Measurements from ENCODE around the gene RORB. TPM values are rescaled to one million over a fixed set of nuclear protein-coding genes. Genes with fewer than 3 reads are reported as not detected.
"Not testable (repeated sequence)": the region's sequence is repeated elsewhere in the genome, so short reads cannot be mapped to it uniquely, and the experiment has no call there.

Gene RORB
- total RNA-seq, 4 donors from 2014 or later, result 0.13 to 1.5 (median 0.50) TPM

- Histone ChIP-seq H3K4me1 (no peaks in the 10 kb centered on the region), H3K27ac (no peak overlapping the region), H3K27me3 (no peaks in the 10 kb centered on the region), H3K9me3 (no peaks in the 10 kb centered on the region), H3K36me3 (no peaks in the 10 kb centered on the region), H3K4me3 (no peak overlapping the region)
- intact Hi-C loops (cut with DNase I), result no loop called here
- 53 to 62% methylated on average over 2 of the region's 2 CpGs for WGBS, 2 donors
- DNase-seq, result no peak
- TF ChIP-seq CTCF (IDR thresholded peaks at IDR 0.05) (no peak), POLR2A (IDR thresholded peaks at IDR 0.05) (no peak)
Measured at GRCh38 chr9:74526215-74526614, 29.1 kb downstream of the RORB start.

GRCh38 chr9:74527718-74528117 is 30.6 kb downstream of the RORB start:
- H3K36me3 ChIP-seq, result no peaks in the 10 kb centered on the region
- H3K27me3 ChIP-seq, result no peaks in the 10 kb centered on the region
- no peaks in the 10 kb centered on the region for H3K9me3 ChIP-seq
- TF ChIP-seq CTCF (IDR thresholded peaks at IDR 0.05) (no peak), POLR2A (IDR thresholded peaks at IDR 0.05) (no peak)
- no peaks in the 10 kb centered on the region for H3K4me1 ChIP-seq
- 66 to 77% methylated on average over 5 of the region's 5 CpGs for WGBS, 2 donors
- intact Hi-C loops (cut with DNase I), result no loop called here
- DNase-seq, result no peak
- H3K4me3 ChIP-seq, result no peak overlapping the region
- no peak overlapping the region for H3K27ac ChIP-seq

GRCh38 chr9:74528207-74528606 is 31.1 kb downstream of the RORB start:
- intact Hi-C loops (cut with DNase I), result no loop called here
- Histone ChIP-seq H3K9me3 (no peaks in the 10 kb centered on the region), H3K4me3 (no peak overlapping the region), H3K36me3 (no peaks in the 10 kb centered on the region), H3K27me3 (no peaks in the 10 kb centered on the region), H3K4me1 (no peaks in the 10 kb centered on the region), H3K27ac (no peak overlapping the region)
- no peak for DNase-seq
- TF ChIP-seq CTCF (IDR thresholded peaks at IDR 0.05), result no peak
- TF ChIP-seq POLR2A (IDR thresholded peaks at IDR 0.05), result no peak
- 56 to 60% methylated on average over 6 of the region's 6 CpGs for WGBS, 2 donors

GRCh38 chr9:74530458-74530857 is 33.3 kb downstream of the RORB start:
- H3K9me3 ChIP-seq; H3K36me3 ChIP-seq; H3K27me3 ChIP-seq; H3K27ac ChIP-seq; DNase-seq; H3K4me1 ChIP-seq; intact Hi-C loops (cut with DNase I); H3K4me3 ChIP-seq: not testable (repeated sequence)
- WGBS, 2 donors, result 73 to 80% methylated on average over 8 of the region's 8 CpGs

GRCh38 chr9:74533253-74533652 is 36.1 kb downstream of the RORB start:
- 74 to 86% methylated on average over 1 of the region's 1 CpG for WGBS, 2 donors
- no peaks in the 10 kb centered on the region for H3K4me1 ChIP-seq
- H3K4me3 ChIP-seq, result no peak overlapping the region
- no peak for DNase-seq
- intact Hi-C loops (cut with DNase I), result no loop called here
- no peaks in the 10 kb centered on the region for H3K9me3 ChIP-seq
- no peaks in the 10 kb centered on the region for H3K27me3 ChIP-seq
- no peak for TF ChIP-seq POLR2A (IDR thresholded peaks at IDR 0.05)
- TF ChIP-seq CTCF (IDR thresholded peaks at IDR 0.05), result no peak
- no peak overlapping the region for H3K27ac ChIP-seq
- H3K36me3 ChIP-seq, result no peaks in the 10 kb centered on the region

- WGBS, 2 donors, result 88 to 100% methylated on average over 1 to 3 of the region's 3 CpGs
- TF ChIP-seq CTCF (IDR thresholded peaks at IDR 0.05) (no peak), POLR2A (IDR thresholded peaks at IDR 0.05) (no peak)
- intact Hi-C loops (cut with DNase I), result no loop called here
- Histone ChIP-seq H3K36me3 (no peaks in the 10 kb centered on the region), H3K27me3 (no peaks in the 10 kb centered on the region), H3K4me1 (no peaks in the 10 kb centered on the region), H3K9me3 (no peaks in the 10 kb centered on the region), H3K4me3 (no peak overlapping the region), H3K27ac (no peak overlapping the region)
- no peak for DNase-seq
Measured at GRCh38 chr9:74534841-74535240, 37.7 kb downstream of the RORB start.

Data from esophagus squamous epithelium (tissue), 5 donors.